SW 1271 (cell line): ENCODE measurements around the gene PVR.
"Not testable (repeated sequence)": the region's sequence is repeated elsewhere in the genome, so short reads cannot be mapped to it uniquely, and the experiment has no call there.

Experiments used
- DNase-seq, 2 experiments: peaks; one replicate each; lab custom pipeline; 2025; lab: John Stamatoyannopoulos, UW

The PVR gene

GRCh38 chr19:44673510-44673909 is 29.8 kb downstream of the PVR start:
- DNase-seq = no peak

DNA sequence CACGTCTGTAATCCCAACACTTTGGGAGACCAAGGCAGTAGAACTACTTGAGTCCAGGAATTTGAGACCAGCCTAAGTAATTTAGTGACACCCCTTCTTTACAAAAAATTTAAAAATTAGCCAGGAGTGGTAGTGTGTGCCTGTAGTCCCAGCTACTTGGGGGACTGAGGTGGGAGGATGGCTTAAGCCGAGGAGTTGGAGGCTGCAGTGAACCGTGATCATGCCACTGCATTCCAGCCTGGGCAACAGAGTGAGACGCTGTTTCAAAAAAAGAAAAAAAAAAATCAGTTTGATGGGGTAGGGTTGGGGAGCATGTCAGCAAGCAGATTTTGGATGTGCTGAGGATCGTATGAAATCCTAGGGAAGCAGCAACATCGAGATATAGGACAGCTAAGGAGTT is 31.8 kb downstream of the PVR start:
- no peak for DNase-seq

- DNase-seq = no peak
Observed at GRCh38 chr19:44677019-44677811, 33.5 kb downstream of the PVR start.

DNA sequence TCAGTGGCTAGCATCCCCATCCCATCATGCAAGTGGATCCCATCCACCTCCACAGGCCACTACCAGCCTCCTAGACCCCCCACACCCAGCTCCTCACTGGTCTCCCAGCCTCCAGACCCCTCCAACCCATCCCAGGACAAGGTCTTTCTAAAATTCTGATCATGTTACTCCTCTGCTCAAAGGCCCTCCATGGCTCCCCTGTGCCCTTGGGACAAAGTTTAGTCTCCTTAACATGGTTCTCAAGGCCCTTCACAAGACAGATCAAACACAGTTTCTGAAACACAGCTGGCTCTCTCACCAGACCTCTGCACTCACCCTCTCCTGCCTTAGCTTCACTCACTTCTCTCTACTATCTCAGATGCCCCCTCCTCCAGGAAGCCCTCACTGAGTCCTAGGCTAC is 36.8 kb downstream of the PVR start:
- DNase-seq = no peak

DNA sequence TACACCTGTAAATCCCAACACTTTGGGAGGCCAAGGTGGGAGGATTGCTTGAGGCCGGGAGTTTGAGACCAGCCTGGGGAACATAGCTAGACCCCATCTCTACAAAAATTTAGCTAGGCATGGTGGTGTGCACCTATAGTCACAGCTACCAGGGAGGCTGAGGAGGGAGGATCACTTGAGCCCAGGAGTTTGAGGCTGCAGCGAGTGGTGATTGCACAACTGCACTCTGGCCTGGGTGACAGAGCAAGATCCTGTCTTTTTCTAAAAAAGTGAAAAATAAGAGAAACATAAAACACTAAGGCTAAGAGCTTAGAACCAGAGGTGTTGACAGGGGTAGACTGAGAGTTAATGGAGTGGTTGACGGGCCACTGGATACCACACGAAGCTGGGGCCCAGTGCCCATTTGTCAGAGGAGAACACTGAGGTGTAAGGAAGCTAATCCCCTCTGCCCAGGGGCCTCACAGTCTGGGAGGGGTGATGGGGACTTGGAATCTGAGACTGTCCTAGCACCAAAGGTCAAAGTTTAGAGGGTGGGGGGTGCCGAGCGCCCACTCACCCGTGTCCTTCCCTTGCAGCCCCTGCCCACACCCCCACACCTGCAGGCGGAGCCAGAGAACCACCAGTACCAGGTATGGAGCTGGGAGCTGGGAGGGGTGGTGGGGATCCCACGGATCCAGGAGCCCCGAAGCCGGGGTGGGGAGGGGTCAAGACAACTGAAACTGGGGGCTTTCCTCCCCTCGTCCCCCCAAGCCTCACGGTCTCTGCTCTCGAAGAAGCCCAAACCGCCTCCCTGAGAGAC is 38.5 kb downstream of the PVR start:
- DNase-seq = no peak

DNA sequence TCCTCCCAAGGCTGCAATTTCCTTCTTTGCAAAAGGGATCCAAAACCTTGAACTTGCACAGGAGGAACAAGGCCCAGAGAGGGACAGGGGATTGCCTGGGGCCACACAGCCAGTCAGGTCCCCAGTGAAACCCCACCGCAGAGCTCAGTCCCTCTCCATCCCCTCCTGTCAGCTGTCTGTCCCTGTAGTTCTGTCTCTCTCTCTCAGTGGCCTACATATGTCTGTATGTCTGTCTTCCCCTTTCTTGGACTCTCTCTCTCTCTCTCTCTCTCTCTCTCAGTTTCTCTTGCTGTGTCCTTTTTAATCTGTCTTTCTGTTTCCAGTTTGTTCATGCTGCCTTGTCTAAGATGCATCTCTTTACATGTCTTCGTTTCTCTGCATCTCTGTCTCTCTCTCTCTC is 39.1 kb downstream of the PVR start:
- DNase-seq = no peak

DNA sequence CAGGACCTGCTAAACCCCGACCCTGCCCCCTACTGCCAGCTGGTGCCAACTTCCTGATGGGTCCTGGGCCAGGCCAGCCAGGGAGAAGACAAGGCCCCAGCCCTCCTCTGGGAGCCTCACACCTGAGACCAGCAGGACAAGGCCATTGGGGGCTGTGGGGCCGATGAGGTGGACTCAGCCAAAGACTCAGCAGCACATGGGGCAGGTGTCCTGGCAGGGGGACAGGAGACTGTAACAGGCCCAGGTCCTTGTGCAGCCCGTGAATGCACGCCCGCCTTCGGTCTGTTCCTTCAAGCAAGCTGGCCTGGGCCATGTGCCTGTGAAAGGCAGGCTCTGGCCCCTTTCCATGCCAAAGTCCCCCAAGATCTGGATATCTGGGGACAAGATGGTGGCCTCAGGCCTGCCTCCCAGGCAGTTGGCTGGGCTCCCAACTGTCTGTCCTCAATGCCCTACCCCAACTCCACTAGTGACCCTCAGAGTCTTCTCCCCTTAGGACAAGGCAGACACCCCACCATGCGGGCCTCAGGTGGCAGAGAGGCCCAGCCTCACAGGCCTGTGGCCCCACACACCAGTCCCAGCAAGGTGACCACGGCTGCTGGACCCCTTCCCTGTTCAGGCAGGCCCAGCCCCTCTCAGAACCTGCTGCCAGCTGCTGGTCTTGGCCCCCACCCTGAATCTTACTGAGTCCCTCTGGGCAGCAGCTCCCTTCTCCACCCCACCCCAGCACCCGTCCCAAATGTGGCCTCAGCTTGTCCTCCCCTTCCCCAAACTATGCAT is 39.9 kb downstream of the PVR start:
- no peak for DNase-seq

DNA sequence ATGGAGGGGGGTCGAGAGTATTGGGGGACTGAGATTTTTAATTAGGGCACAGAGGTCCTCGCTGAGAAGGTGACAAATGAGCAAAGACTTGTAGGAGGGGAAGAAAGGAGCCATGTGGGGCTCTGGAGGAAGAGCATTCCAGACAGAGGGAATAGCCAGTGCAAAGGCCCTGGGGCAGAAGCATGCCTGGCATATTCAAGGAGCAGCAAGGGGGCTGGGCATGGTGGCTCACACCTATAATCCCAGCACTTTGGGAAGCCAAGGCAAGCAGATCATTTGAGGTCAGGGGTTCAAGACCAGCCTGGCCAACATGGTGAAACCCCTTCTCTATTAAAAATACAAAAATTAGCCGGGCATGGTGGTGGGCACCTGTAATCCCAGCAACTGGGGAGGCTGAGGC is 40.7 kb downstream of the PVR start:
- not testable (repeated sequence) for DNase-seq

- peak; percentile 70 to 84 for DNase-seq
Observed at GRCh38 chr19:44684892-44685863, 41.5 kb downstream of the PVR start.

DNA sequence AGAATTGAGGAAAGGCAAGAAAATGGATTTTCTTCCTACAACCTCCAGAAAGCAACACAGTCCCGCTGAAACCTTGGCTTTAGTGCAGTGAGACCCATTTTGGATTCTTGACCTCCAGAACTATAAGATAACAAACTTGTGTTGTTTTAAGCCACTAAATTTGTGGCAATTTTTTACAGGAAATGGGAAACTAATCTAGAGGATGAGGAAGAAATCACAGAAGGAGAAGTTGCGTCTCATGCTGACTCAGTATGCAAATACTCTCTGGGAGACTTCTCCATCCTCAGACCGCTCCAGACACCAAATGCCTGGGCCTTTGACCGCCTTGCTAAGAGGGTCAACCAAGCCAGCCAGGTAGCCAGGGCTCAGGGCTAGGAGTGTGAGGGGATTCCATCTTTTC is 42.2 kb downstream of the PVR start:
- no peak for DNase-seq

DNA sequence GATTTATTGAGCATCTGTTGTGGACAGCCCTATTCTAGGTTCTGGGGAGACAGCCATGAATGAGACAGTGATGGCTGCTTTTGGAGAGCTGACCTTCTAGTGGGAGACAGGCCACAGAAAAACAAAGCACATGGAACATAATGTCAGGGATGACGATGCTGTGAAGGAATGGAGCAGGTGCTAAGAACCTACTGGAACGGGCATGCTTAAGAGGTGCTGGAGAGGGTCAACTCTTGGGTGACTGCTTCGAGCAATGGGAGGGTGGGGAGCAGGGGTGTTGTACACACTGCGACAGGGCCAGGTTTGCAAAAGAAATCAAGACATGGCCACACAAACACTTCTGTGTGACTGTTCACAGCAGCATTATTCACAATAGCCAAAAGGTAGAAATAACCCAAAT is 43.2 kb downstream of the PVR start:
- no peak for DNase-seq

GRCh38 chr19:44687888-44688287 is 44.2 kb downstream of the PVR start:
- DNase-seq = no peak

- peak in 1 of 2 experiments; percentile 42 for DNase-seq
Observed at GRCh38 chr19:44689290-44690130, 45.8 kb downstream of the PVR start.

DNA sequence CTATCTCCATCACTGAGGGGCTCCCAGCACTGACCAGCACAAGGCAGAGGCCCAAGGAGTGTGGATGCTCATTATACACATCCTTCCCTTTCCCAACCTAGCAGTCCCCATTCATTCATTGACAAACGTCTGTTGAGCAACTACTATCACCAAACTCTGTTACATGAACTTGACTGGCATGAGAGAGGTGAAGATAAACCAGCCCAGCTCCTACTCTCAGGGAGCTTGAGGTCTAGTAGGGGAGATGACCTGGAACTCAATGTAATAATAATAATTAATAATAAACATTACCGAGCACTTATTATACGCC is 46.4 kb downstream of the PVR start:
- no peak for DNase-seq

GRCh38 chr19:44692379-44692721 is 48.6 kb downstream of the PVR start:
- no peak for DNase-seq

DNA sequence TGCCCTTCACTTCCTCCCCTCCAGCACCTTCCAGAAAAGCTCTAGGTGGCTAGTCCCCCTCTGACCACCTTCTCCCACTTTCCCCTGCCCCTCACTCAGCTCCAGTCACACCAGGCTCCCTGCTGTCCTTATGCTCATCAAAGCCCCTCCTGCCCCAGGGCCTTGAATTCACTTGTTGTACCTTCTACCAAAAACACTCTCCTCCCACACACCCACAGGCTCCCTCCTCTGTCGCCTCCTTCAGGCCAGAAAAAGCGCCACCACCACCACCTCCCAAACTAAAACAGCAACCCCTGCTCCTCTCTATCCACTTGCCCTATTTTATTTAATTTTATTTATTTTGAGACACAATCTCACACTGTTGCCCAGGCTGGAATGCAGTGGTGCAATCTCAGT is 50.5 kb downstream of the PVR start:
- no peak for DNase-seq

- no peak for DNase-seq
Observed at GRCh38 chr19:44696939-44697669, 53.4 kb downstream of the PVR start.

- no peak for DNase-seq
Observed at GRCh38 chr19:44697670-44698034, 53.9 kb downstream of the PVR start.

DNA sequence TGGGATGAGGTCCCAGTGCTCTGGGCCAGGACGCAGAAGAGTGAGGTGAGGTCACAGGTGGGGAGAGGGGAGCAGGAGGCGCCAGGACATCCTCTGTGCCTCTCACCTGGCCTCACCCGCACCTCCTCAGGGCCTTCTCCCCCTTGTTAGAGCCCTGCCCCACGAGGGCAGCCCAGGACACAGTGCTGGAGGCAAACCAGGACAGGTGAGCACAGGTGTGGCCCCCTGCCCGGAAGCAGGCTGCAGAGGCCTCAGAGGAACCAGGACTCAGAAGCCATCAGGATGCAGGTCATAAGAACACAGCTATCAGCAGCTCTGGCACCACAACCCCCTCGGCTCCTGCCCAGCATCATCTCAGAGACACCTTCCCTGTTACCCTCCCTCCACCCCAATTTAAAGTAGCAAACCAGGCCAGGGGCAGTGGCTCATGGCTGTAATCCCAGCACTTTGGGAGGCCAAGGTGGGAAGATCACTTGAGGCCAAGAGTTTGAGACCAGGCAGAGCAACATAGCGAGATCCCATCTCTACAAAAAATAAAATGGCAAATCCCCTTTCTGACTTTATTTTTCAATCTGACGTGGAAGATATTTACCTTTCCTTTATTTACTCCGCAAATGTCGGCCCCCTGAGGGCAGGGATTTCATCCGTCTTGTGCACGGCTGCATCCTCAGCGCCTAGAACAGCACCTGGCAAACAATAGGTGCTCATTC is 54.9 kb downstream of the PVR start, which contains the start of gene CEACAM16:
Gene CEACAM16, plus strand, starts transcription at position 660 of the 710 bp plus-strand sequence. CDS start 2,306 bp downstream, outside the sequence.
- DNase-seq = no peak
